GM19351 (cell line): ENCODE results near the gene DLGAP1.
"Not testable (repeated sequence)": the region's sequence is repeated elsewhere in the genome, so short reads cannot be mapped to it uniquely, and the experiment has no call there.

Experiments used
- ATAC-seq: cut with Tn5 transposase; IDR thresholded peaks from one replicate; pipeline ENCODE4 v1.9.1; 2021; ENCODE audit warnings: mild to moderate bottlenecking, moderate library complexity; ENCODE audit not compliant: unreplicated experiment

Gene DLGAP1

GRCh38 chr18:4455113-4455811 is at the start of gene DLGAP1:
DLGAP1 (minus strand) TSS chr18:4455307.
- peak; percentile 63 for ATAC-seq

GRCh38 chr18:4494703-4495284 is 39.7 kb upstream of the DLGAP1 start:
- not testable (repeated sequence) for ATAC-seq

- ATAC-seq: no peak
Measured at GRCh38 chr18:4468511-4468910, 13.4 kb upstream of the DLGAP1 start.

DNA sequence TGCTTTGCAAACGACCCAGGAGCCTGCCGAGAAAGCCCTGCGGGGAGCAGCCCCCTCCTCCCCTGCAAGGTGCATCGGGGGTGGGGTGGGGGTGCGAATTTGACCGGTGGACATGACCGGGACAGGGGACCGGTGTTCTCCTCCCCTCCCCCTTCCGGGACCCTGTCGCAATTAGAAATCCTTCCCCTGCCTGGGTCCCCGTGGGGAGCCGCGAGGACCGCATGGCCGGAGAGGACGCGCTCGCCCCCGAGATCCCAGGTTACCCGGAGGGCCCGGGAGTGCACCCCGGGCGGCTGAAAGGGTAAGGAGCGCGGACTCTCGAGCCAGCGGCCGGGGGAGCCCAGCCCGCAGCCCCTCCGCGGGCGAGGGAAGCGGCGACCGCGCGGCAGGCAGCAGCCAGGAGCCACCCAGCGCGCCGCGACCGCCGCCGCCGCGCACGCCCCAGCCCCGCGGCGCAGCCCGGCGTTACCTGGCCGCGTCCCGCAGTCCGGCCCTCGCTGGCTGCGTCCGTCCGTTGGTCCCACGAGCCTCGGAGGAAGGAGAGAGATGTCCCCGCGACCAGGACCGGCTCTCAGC is 482 bp downstream of the DLGAP1 start:
- no peak for ATAC-seq

DNA sequence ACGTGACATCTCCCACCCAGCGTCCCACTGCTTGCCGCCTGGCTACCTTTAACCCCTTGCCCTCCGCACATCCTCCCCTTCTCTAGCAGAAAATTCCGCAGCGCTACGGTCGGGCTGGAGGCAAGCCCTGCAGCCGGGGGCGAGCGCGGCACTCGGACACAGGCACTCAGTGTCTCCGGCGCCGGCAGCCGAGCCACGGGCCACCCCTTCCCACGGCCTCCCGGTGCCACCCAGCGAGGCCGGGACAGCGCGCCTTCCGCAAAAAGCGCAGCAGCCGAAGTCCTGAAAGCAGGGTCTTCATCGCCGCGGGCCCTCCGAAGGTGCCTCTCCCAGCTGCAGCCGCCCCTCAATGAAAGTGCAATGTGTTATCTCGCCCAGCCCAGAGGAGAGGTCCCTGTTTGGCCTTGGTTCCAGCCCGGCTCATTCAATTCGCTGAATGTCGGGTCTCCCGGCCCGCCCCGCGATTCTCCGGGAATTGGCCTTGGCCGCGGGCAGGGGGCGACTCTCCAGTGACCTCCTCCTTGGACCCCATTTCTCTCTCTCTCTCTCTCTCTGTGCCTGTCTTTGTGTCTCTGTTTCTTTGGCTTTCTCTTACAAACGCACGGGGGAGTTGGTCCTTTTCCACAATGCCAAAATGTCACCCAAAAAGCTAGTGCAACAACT is 1.1 kb downstream of the DLGAP1 start:
- ATAC-seq: no peak

DNA sequence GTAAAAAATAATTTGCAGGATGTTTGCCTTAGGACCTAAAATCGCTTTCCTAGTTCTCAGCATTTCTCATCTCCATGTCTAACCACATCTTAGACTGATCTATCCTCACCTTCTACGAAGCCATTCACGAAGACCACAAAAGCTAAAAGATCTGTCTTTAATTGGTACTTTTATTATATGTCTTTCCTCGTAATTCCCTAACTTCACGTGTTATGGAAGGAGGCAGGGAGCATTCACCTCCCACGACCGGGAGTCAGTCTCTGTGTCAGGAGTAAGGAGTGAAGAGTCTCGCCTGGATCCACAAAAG is 1.6 kb downstream of the DLGAP1 start:
- no peak for ATAC-seq

- ATAC-seq: no peak
Measured at GRCh38 chr18:4450065-4450658, 4.9 kb downstream of the DLGAP1 start.

DNA sequence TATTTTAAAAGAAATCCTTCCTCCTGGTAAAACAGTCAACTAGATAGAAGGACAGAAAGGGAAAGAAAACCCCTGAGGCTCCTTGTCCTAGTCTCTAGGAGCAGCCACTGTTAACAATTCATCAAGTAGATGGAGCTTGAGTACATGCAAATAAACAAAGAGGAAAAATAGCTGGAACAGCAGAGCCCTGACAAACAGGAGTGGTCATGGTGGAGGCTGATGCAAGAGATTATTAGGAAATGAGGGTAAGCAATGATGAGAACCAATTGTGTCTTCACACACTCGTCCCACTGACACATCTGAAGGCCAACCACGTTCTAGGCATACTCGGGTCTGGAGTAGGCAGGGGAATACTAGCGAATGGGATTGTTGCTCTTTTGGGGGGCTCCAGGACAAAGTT is 9.2 kb downstream of the DLGAP1 start:
- no peak for ATAC-seq

GRCh38 chr18:4444306-4444705 is 10.8 kb downstream of the DLGAP1 start:
- ATAC-seq: no peak

- no peak for ATAC-seq
Measured at GRCh38 chr18:4441098-4441497, 14.0 kb downstream of the DLGAP1 start.

- no peak for ATAC-seq
Measured at GRCh38 chr18:4438938-4439337, 16.2 kb downstream of the DLGAP1 start.

DNA sequence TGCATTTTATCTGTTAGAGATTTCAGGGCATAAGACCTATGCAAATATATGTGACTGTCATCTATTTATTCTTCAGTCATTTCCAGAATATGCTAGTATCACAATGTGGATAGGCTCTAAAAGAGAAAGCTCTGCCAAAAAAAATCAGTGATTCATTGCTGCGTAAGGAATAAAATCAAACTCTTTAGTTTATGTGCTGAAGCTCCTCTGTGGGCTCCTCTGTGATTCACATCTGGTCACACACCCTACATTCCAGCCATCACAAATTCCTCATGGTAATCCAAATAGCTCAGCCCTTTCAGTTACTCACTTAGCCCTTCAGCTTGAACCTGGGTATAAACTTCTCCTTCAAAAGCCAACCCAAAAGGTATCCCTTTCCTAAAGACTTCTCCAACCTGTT is 21.4 kb downstream of the DLGAP1 start:
- ATAC-seq: no peak

GRCh38 chr18:4430836-4431235 is 24.3 kb downstream of the DLGAP1 start:
- ATAC-seq: no peak

DNA sequence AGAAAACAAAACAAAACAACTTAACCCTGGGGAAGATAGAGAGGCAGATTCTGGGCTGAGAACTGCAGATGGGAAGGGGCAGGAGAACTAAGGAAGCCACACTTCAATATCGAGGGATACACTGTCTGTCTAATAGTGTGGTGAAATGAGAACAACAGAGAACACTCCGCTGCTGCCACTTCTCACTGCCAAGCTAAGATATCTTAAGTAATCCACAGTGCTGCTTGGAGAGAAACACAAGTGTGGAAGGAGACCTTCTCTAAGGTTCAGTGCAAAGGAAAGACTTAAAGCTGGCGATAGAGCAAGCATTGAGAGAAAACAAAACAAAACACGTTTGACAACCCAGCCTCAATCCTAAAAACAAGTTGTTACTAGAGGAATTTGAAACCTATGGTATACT is 37.4 kb downstream of the DLGAP1 start:
- no peak for ATAC-seq

DNA sequence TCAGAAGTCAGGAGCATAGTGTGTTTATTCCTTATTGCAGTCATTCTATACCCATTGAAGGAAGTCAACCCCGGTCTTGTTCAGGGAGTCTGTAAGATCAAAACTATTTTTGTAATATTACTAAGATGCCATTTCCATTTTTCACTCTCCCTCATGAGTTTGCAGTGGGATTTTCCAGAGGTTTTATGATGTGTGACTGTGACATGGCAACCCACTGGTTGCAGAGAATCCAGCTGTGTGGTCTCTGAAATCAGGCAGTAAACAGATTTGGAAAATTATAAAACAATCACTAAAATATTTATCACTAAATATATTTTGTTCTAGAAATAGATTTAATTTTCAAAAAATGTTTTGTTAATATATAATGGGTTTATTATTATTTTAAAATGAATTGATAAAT is 38.1 kb downstream of the DLGAP1 start:
- no peak for ATAC-seq

DNA sequence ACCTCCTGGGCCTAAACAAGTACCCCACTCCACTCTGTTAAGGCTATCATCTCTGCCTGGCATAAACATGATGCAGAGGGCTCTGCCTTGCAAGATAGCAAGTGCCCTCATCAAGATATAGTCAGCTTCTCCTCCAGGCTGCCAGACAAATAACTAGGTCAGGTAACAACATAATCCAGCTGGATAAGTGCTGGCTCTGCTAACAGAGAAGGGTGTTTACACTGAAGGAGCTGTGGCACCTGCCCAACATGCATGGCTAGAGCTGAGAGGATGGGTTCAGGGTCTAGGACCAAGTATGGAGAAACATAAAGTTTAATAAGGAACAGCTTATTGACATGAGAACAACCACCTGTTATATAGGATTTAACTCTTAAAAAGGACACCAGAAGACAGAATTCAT is 42.8 kb downstream of the DLGAP1 start:
- ATAC-seq: no peak

DNA sequence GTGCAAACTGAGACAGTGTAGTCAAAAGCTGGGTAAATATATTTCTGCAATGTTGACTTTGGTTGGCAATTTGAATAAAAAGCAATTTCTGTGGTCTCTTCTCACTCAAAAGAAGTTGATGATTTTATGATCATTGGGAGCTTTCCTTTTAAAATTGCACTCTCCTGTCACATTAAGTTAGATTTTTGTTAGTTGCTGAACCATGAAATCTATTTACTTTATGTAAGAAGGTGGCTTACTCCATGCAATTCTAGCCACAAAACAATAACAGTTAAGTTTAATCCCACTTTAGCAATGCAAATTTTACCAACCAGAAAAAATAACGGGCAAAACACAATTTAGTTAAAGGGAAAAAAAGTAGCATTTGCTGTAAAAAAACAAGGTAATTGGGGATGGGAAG is 48.3 kb downstream of the DLGAP1 start:
- no peak for ATAC-seq

DNA sequence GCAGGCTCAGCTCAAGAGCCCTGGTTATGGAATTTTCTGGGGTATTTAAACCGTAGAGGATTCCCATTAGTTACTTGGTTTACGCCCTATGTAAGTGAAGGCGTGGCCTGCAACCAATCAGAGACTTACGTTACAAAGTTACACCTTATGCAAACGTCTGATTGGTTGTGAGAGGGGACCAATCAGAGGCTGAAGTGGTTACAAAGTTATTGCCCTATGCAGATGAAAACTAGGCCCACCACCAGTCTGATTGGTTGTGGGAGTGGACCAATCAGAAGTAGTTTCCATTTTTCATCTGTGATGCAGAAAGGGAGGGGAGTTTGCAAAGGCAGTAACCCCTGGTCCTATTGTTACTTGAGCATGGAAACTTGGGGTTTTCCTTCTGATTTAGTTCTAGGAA is 49.1 kb downstream of the DLGAP1 start:
- no peak for ATAC-seq

GRCh38 chr18:4403836-4404235 is 51.3 kb downstream of the DLGAP1 start:
- no peak for ATAC-seq

- ATAC-seq: no peak
Measured at GRCh38 chr18:4400911-4401310, 54.2 kb downstream of the DLGAP1 start.

- ATAC-seq: no peak
Measured at GRCh38 chr18:4399929-4400328, 55.2 kb downstream of the DLGAP1 start.

- no peak for ATAC-seq
Measured at GRCh38 chr18:4394700-4395099, 60.4 kb downstream of the DLGAP1 start.
